Esophagus squamous epithelium (tissue), 5 donors: ENCODE results near the gene CLIP4. TPM values are rescaled to one million over a fixed set of nuclear protein-coding genes. Genes with fewer than 3 reads are reported as not detected.

ENCODE experiments used
- DNase-seq: peaks from one replicate; lab custom pipeline; 2025; lab: John Stamatoyannopoulos, UW
- H3K27ac ChIP-seq, 4 donors: fragments of 200-600 bp; sonication (generic); one replicate each; pipeline ENCODE4 v1.5.1; 2016 to 2019; ENCODE audit warnings: mild to moderate bottlenecking in 1 of 4
- H3K27me3 ChIP-seq, 4 donors: fragments of 200-600 bp; sonication (generic); 1 replicate in 3 of 4; 2 replicates in 1 of 4; pipeline versions ENCODE4 v1.5.1 to v1.6.0; 2017 to 2021; ENCODE audit warnings: antibody characterized with exemption in 1 of 4
- H3K36me3 ChIP-seq, 3 donors: fragments of 200-600 bp; sonication (generic); one replicate each; pipeline ENCODE4 v1.5.1; 2016 to 2019
- H3K4me1 ChIP-seq, 3 donors: fragments of 200-600 bp; sonication (generic); one replicate each; pipeline ENCODE4 v1.5.1; 2017 to 2019
- H3K4me3 ChIP-seq, 4 donors: fragments of 200-600 bp; sonication (generic); 1 replicate in 3 of 4; 2 replicates in 1 of 4; pipeline ENCODE4 v1.5.1; 2016 to 2019; ENCODE audit warnings: mild to moderate bottlenecking in 2 of 4, moderate library complexity in 1 of 4
- H3K9me3 ChIP-seq, 3 donors: fragments of 200-600 bp; sonication (generic); one replicate each; pipeline ENCODE4 v1.5.1; 2016 to 2019
- CTCF ChIP-seq, 6 experiments: fragments of 450-650 bp in 4 of 6; fragments of 200-600 bp in 2 of 6; sonication (generic) in 2 of 6; IDR thresholded peaks; one replicate each; pipeline ENCODE4 v1.5.1; 2016 to 2019; ENCODE audit warnings: antibody characterized with exemption in 6 of 6, mild to moderate bottlenecking in 4 of 6, moderate library complexity in 4 of 6
- POLR2A ChIP-seq, 4 donors: fragments of 450-650 bp; IDR thresholded peaks; one replicate each; pipeline ENCODE4 v1.6.1; 2017; ENCODE audit warnings: antibody characterized with exemption in 4 of 4, mild to moderate bottlenecking in 4 of 4, moderate library complexity in 3 of 4
- WGBS, 2 donors: methylation state at CpG; one replicate each; pipeline ENCODE4 v1.1.5; 2018; 5-methylcytosine and 5-hydroxymethylcytosine counted together
- intact Hi-C: fragments of 100-400 bp; cut with DNase I; formaldehyde crosslinking; loops from one replicate; pipeline ENCODE4 v1.15.0; 2022
- total RNA-seq, 4 donors: library from RNA; depleted of rRNA; stranded (reverse); fragments of >200 nt; gene quantifications; one replicate each; pipeline ENCODE4 v1.1.0, GENCODE V29; 2016
- donor health status: DM: yes; HTN: yes; CAD: no.

The CLIP4 gene
- total RNA-seq, 4 donors from 2014 or later = 39.7 to 85.3 (median 46.5) TPM

- H3K27me3 ChIP-seq = no peaks in the 10 kb centered on the region
- intact Hi-C loops = no loop called here
- no peaks in the 10 kb centered on the region for H3K4me1 ChIP-seq
- no peak overlapping the region for H3K27ac ChIP-seq
- H3K36me3 ChIP-seq = peaks cover 0 to 79% (median 0%) of the 10 kb centered on the region in 3 donors
- TF ChIP-seq POLR2A (IDR thresholded peaks at IDR 0.05) = no peak
- no peak for TF ChIP-seq CTCF (IDR thresholded peaks at IDR 0.05)
- H3K9me3 ChIP-seq = no peaks in the 10 kb centered on the region
- 15 to 48% methylated on average over 2 of the region's 2 CpGs for WGBS, 2 donors
- no peak for DNase-seq
- H3K4me3 ChIP-seq = no peak overlapping the region
Observed at GRCh38 chr2:29174937-29175336, 59.7 kb downstream of the CLIP4 start.

GRCh38 chr2:29175338-29175737 lies 60.1 kb downstream of the CLIP4 start:
- Histone ChIP-seq H3K36me3 (peaks cover 0 to 82% (median 0%) of the 10 kb centered on the region in 3 donors), H3K4me3 (no peak overlapping the region), H3K9me3 (no peaks in the 10 kb centered on the region), H3K4me1 (no peaks in the 10 kb centered on the region), H3K27ac (no peak overlapping the region), H3K27me3 (no peaks in the 10 kb centered on the region)
- DNase-seq = no peak
- WGBS, 2 donors = 95% methylated on average over 3 of the region's 3 CpGs
- TF ChIP-seq POLR2A (IDR thresholded peaks at IDR 0.05) = no peak
- TF ChIP-seq CTCF (IDR thresholded peaks at IDR 0.05) = no peak
- intact Hi-C loops = no loop called here

- no peak overlapping the region for H3K4me3 ChIP-seq
- H3K36me3 ChIP-seq = peaks cover 0 to 82% (median 0%) of the 10 kb centered on the region in 3 donors
- DNase-seq = no peak
- H3K27ac ChIP-seq = no peak overlapping the region
- TF ChIP-seq POLR2A (IDR thresholded peaks at IDR 0.05) = no peak
- TF ChIP-seq CTCF (IDR thresholded peaks at IDR 0.05) = no peak
- WGBS, 2 donors = 81 to 87% methylated on average over 1 of the region's 1 CpG
- H3K4me1 ChIP-seq = no peaks in the 10 kb centered on the region
- intact Hi-C loops = no loop called here
- H3K9me3 ChIP-seq = no peaks in the 10 kb centered on the region
- no peaks in the 10 kb centered on the region for H3K27me3 ChIP-seq
Observed at GRCh38 chr2:29182334-29182733, 67.1 kb downstream of the CLIP4 start.

GRCh38 chr2:29182920-29183319 lies 67.7 kb downstream of the CLIP4 start:
- intact Hi-C loops = no loop called here
- TF ChIP-seq CTCF (IDR thresholded peaks at IDR 0.05) (no peak), POLR2A (IDR thresholded peaks at IDR 0.05) (no peak)
- Histone ChIP-seq H3K36me3 (peaks cover 0 to 81% (median 0%) of the 10 kb centered on the region in 3 donors), H3K27ac (no peak overlapping the region), H3K9me3 (no peaks in the 10 kb centered on the region), H3K4me1 (no peaks in the 10 kb centered on the region), H3K27me3 (no peaks in the 10 kb centered on the region), H3K4me3 (no peak overlapping the region)
- DNase-seq = no peak

- Histone ChIP-seq H3K9me3 (no peaks in the 10 kb centered on the region), H3K27ac (no peak overlapping the region), H3K4me3 (no peak overlapping the region), H3K4me1 (peaks cover 0 to 4% (median 0%) of the 10 kb centered on the region in 3 donors), H3K36me3 (peaks cover 0 to 71% (median 0%) of the 10 kb centered on the region in 3 donors), H3K27me3 (no peaks in the 10 kb centered on the region)
- no peak for TF ChIP-seq POLR2A (IDR thresholded peaks at IDR 0.05)
- TF ChIP-seq CTCF (IDR thresholded peaks at IDR 0.05) = no peak
- intact Hi-C loops = no loop called here
- DNase-seq = no peak
- WGBS, 2 donors = 93 to 97% methylated on average over 6 of the region's 6 CpGs
Observed at GRCh38 chr2:29184531-29184930, 69.3 kb downstream of the CLIP4 start.
